SK-N-MC (cell line): ENCODE results near the gene TICAM1.
"Not testable (repeated sequence)": the region's sequence is repeated elsewhere in the genome, so short reads cannot be mapped to it uniquely, and the experiment has no call there.

Experiments
- DNase-seq: peaks from one replicate; pipeline ENCODE4 v3.0.0-alpha.2; 2011; ENCODE audit warnings: low read depth, low spot score
- H3K27ac ChIP-seq: fragments of 200-600 bp; sonication (generic); 2 replicates; pipeline ENCODE4 v1.5.1; 2016; ENCODE audit warnings: mixed run types
- H3K36me3 ChIP-seq: fragments of 200-600 bp; sonication (generic); 2 replicates; pipeline ENCODE4 v1.6.1; 2017; ENCODE audit warnings: antibody characterized with exemption, low read length, mixed read lengths; ENCODE audit not compliant: insufficient read depth
- H3K4me3 ChIP-seq: fragments of 200-600 bp; sonication (generic); 2 replicates; pipeline ENCODE4 v1.5.1; 2016
- H3K9ac ChIP-seq: fragments of 200-600 bp; sonication (generic); 2 replicates; pipeline ENCODE4 v1.8.0; 2017; ENCODE audit warnings: mixed run types, mixed read lengths; ENCODE audit not compliant: insufficient read length
- H3K9me3 ChIP-seq: fragments of 200-600 bp; sonication (generic); 2 replicates; pipeline ENCODE4 v1.6.1; 2017; ENCODE audit warnings: low read depth, mild to moderate bottlenecking, antibody characterized with exemption, low read length, moderate library complexity, mixed read lengths
- EZH2 ChIP-seq: fragments of 200-600 bp; sonication (generic); IDR thresholded peaks from one replicate; pipeline ENCODE4 v1.6.1; 2017; ENCODE audit warnings: antibody characterized with exemption
- FOXP2 ChIP-seq: optimal IDR thresholded peaks from 2 replicates; pipeline ENCODE3; 2011; ENCODE audit warnings: mild to moderate bottlenecking, moderate library complexity; ENCODE audit not compliant: insufficient read depth; ENCODE audit errors: extremely low read length, control extremely low read depth
- POLR2AphosphoS5 ChIP-seq: IDR thresholded peaks from 2 replicates; pipeline ENCODE4 v1.6.1; 2012; ENCODE audit warnings: mild to moderate bottlenecking, low read depth, low read length, borderline replicate concordance

Gene TICAM1

DNA sequence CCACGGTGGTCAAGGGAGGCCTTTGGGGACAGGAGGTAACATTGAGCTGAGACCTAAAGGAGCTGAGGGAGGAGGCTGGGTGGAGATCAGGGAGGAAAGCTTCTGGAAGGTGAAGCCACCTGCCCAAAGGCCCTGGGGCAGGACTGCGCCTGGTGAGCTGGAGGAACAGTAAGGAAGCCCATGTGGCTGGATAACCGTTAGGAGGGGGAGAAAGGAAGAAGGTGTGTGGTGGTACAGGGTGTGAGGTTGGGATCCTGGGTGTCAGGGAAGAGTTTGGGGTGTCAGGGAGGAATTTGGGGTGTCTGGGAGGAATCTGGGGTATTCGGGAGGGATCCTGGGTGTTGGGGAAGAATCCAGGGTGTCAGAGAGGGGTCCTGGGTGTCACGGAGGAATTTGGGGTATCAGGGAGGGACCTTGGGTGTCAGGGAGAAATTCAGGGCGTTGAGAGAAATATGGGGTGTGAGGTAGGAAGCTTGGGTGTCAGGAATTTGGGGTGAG is 695 bp downstream of the TICAM1 start:
- Histone ChIP-seq H3K4me3 (peak overlapping the region; percentile 98), H3K9ac (peak overlapping the region; percentile 83), H3K27ac (no peak overlapping the region), H3K9me3 (no peaks in the 10 kb centered on the region), H3K36me3 (no peaks in the 10 kb centered on the region)
- no peak for DNase-seq
- TF ChIP-seq FOXP2 (no peak), POLR2AphosphoS5 (no peak), EZH2 (no peak)

DNA sequence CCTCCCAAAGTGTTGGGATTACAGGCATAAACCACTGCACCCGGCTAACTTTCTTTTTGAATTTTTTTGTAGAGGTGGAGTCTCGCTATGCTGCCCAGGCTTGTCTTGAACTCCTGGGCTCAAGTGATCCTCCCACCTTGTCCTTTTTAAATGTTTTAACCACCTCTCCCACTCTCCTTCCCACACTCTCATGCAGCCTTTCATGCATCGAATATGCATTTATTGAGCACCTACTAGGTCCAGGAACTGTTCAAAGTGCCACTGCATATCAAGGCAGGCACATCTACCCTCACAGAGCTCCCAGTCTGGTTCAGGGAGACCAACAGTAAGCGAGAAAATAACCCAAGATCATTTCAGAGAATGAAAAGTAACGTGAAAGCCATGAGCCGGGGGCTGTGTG is 1.2 kb downstream of the TICAM1 start:
- no peaks in the 10 kb centered on the region for H3K9me3 ChIP-seq
- no peak overlapping the region for H3K27ac ChIP-seq
- peak overlapping the region; percentile 98 for H3K4me3 ChIP-seq
- no peak for DNase-seq
- TF ChIP-seq POLR2AphosphoS5: no peak
- no peak for TF ChIP-seq FOXP2
- H3K36me3 ChIP-seq: no peaks in the 10 kb centered on the region
- no peak overlapping the region for H3K9ac ChIP-seq

GRCh38 chr19:4829001-4829712 is 2.4 kb downstream of the TICAM1 start:
- H3K9me3 ChIP-seq: no peaks in the 10 kb centered on the region
- H3K4me3 ChIP-seq: no peak overlapping the region
- no peaks in the 10 kb centered on the region for H3K36me3 ChIP-seq
- H3K9ac ChIP-seq: no peak overlapping the region
- TF ChIP-seq FOXP2 (no peak), POLR2AphosphoS5 (no peak), EZH2 (no peak)
- DNase-seq: no peak
- no peak overlapping the region for H3K27ac ChIP-seq

DNA sequence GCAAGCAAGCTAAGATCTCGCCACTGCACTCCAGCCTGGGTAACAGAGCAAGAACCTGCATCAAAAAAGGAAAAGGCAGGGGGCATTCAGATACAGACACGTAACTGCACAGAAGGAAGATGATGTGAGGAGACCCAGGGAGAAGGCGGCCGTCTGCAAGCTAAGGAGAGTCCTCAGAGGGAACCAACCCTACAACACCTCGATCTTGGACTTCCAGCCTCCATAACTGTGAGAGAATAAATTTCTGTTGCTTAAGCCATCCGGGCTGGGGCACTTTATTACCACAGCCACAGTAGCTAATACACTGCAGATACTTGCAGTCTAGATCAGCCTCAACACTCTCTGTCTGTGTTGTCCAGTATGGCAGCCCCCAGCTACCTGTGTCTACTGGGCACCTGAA is 7.9 kb downstream of the TICAM1 start:
- no peaks in the 10 kb centered on the region for H3K9me3 ChIP-seq
- no peak overlapping the region for H3K4me3 ChIP-seq
- no peak for DNase-seq
- TF ChIP-seq POLR2AphosphoS5 (no peak), FOXP2 (no peak), EZH2 (no peak)
- H3K27ac ChIP-seq: no peak overlapping the region
- H3K36me3 ChIP-seq: no peaks in the 10 kb centered on the region
- H3K9ac ChIP-seq: no peak overlapping the region

- not testable (repeated sequence) for DNase-seq, H3K4me3 ChIP-seq, H3K9ac ChIP-seq, H3K27ac ChIP-seq, H3K9me3 ChIP-seq, H3K36me3 ChIP-seq
Measured at GRCh38 chr19:4822354-4822753, 9.2 kb downstream of the TICAM1 start.

GRCh38 chr19:4821265-4821664 is 10.2 kb downstream of the TICAM1 start:
- H3K9ac ChIP-seq: no peak overlapping the region
- TF ChIP-seq FOXP2 (no peak), EZH2 (no peak), POLR2AphosphoS5 (no peak)
- no peak overlapping the region for H3K4me3 ChIP-seq
- peaks cover 5% of the 10 kb centered on the region for H3K36me3 ChIP-seq
- no peak overlapping the region for H3K27ac ChIP-seq
- H3K9me3 ChIP-seq: no peaks in the 10 kb centered on the region
- DNase-seq: no peak

DNA sequence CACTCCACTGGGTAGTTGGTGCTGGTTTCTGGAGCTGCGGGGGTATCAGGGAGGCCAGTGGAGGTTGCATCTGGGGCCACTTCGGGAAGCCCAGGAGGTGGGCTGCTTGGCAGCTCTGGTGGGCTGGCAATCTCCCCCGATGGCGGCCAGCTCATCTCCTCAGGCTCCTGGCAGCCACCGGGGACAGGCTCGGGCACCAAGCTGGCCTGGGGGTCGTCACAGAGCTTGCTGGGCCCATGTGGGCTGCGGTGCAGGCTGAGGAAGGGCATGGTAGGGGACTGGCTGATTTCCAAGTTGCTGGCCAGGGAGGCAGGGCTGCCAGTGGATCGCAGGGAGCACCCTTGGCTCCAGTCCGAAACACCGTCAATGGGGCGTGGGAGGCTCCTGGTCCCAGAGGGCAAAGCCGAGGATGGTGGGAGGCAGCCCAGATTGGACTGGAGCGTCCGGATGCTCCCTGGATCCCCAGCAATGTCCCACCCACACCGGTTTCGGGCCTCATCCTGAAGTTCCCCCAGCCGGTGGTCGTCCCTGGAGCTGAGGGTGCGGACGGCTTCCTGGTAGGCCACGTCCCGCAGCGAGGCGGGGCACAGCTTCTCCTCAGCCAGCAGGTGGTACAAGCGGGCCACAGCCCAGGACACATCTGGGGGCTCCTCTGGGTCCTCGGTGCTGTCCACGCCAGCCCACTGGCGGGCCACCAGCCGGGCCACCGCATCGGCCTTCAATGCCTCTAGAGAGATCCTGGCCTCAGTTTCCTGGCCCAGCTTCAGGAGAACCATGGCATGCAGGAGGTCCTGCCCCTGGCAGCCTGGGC is 13.8 kb downstream of the TICAM1 start:
- DNase-seq: no peak
- TF ChIP-seq POLR2AphosphoS5 (no peak), EZH2 (no peak), FOXP2 (no peak)
- H3K36me3 ChIP-seq: peaks cover 9% of the 10 kb centered on the region
- no peak overlapping the region for H3K4me3 ChIP-seq
- no peak overlapping the region for H3K27ac ChIP-seq
- no peaks in the 10 kb centered on the region for H3K9me3 ChIP-seq
- H3K9ac ChIP-seq: no peak overlapping the region

DNA sequence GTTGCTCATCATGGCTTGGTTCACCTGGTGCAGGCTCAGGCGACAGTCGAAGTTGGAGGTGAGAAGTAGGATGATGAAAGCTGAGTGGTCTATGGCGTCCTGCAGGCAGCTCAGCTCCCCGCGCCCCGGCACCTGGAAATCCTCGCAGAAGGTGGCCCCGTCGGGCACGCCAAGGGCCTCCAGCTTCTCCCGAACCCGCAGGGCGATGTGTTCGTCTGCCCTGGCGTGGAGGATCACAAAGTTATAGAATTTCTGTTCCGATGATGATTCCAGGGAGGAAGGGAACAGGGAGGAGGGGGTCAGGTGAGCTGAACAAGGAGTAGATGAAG is 14.6 kb downstream of the TICAM1 start:
- H3K4me3 ChIP-seq: no peak overlapping the region
- DNase-seq: no peak
- peaks cover 9% of the 10 kb centered on the region for H3K36me3 ChIP-seq
- TF ChIP-seq EZH2 (no peak), POLR2AphosphoS5 (no peak; the same call in 1 of the 2 replicates), FOXP2 (no peak)
- H3K27ac ChIP-seq: no peak overlapping the region
- no peak overlapping the region for H3K9ac ChIP-seq
- H3K9me3 ChIP-seq: no peaks in the 10 kb centered on the region
